Left lobe of liver (tissue), 2 donors: ENCODE data around the gene COQ4. TPM values are rescaled to one million over a fixed set of nuclear protein-coding genes. Genes with fewer than 3 reads are reported as not detected.
"Not testable (repeated sequence)": the region's sequence is repeated elsewhere in the genome, so short reads cannot be mapped to it uniquely, and the experiment has no call there.

Source experiments
- ATAC-seq: fragments of 200-7000 bp; cut with Tn5 transposase; one replicate; pipeline ENCODE4 v1.9.1; 2020; ENCODE audit warnings: mild to moderate bottlenecking, moderate library complexity
- DNase-seq: peaks from one replicate; pipeline ENCODE4 v3.0.0-alpha.2; 2020; ENCODE audit warnings: low spot score
- total RNA-seq: library from RNA; stranded (reverse); gene quantifications from one replicate; pipeline ENCODE4 v1.2.1, GENCODE V29; 2021
- donor health status: DM: no; HTN: no; CAD: no; lungs with moderate emphysema.
- donor health status: DM: no; HTN: yes; CAD: no.

COQ4 gene
- total RNA-seq: 34.2 TPM

DNA sequence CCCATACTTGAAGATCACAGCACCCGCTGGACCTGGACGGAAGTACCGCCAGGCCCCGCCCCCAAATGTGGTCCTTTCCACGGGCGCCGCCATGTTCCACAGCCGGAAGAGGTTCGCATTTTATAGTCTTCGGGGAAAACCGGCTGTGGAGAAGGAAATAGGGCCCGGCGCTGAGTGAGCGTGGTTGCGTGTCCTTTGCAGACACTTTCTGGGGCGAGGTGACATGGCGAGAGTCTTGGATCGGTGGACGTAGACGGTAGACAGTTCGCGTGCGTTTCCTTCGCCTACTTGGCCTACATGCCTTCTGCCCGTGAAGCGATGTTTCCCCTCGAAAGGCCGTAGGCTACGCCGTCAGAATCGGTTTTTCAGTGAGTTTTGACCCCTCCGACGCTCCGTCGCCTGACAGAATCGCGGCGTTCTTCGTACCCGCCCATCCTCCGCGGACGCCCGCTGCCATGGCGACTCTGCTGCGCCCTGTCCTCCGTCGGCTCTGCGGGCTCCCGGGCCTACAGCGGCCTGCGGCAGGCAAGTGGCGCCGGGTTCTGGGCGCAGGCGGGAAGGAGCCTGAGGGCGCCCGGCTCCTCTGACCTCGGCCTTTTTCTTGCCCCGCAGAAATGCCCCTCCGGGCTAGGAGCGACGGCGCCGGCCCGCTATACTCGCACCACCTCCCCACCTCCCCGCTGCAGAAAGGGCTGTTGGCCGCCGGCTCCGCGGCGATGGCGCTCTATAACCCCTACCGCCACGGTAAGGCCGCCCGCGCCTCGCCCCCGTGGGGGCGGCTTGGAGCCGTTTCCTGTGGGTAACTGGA is at the start of gene COQ4, which contains the start of gene TRUB2:
Gene COQ4 (plus strand): TSS at position 436 of the 808 bp plus-strand sequence. CDS start 20 bp downstream, at position 456.
Gene TRUB2 (minus strand): TSS at position 44 of the 808 bp plus-strand sequence. CDS start 39 bp downstream, at position 5.
- ATAC-seq: peak; percentile 95

DNA sequence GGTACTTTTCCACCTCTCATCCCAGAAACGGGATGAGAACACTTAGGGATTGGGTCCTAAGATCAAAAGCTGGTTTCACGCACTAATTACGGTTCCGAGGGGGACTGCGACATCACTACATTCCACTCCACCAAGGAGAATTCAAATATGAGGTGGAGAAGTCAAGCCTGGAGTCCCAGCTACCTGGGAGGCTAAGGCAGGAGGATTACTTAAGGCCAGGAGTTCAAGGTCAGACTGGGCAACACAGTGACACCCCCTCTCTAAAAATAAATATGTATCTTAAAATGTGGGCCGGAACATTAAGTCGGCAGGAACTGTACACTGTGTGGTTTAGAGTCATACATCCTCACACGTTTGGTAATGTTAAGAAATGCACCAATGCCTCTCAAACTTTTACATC is 48.4 kb upstream of the COQ4 start:
- ATAC-seq: no peak
- DNase-seq: no peak

More for the DNA sequence above, at the start of gene COQ4, which contains the start of gene TRUB2:
- peak; percentile 93 for DNase-seq

DNA sequence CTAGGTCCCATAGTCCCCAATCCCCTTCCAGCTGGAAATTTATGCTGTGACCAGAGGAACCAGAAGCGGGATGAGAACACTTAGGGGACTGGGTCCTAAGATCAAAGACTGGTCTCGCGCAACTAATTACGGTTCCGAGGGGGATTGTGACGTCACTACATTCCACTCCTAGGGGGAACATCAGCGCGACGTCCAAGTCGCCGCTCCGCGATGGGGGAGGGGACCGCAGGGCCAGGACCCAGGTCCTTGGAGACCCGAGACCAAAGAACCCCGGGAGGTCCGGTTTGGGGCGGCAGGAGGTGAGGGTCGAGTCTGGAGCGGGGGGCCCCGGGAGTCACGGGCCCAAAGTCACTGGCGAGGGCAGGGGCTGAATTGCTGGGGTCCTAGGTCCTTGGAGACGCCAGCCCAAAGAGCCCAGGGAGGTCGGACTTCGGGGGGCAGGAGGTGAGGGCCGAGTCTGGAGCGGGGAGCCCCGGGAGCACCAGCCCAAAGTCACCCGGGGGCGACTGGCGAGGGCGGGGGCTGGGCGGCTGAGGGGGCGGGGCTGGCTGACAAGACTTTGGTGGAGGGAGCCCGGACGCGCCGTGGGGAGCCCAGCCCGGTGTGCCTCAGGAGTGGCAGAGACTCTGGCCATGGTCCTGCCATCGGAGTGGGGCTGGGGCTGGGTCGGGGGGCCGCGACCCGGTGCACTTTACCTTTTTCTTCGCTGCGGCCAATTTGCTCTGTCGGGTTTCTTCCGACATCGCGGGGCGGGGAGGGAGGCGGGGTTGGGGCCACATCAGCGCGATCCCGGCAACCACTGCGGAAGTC is 47.2 kb upstream of the COQ4 start, which contains the start of gene GOLGA2:
Gene GOLGA2 (minus strand): TSS at position 810 of the 810 bp plus-strand sequence. CDS start 31 bp downstream, at position 779.
- peak; percentile 68 for ATAC-seq
- DNase-seq: no peak

DNA sequence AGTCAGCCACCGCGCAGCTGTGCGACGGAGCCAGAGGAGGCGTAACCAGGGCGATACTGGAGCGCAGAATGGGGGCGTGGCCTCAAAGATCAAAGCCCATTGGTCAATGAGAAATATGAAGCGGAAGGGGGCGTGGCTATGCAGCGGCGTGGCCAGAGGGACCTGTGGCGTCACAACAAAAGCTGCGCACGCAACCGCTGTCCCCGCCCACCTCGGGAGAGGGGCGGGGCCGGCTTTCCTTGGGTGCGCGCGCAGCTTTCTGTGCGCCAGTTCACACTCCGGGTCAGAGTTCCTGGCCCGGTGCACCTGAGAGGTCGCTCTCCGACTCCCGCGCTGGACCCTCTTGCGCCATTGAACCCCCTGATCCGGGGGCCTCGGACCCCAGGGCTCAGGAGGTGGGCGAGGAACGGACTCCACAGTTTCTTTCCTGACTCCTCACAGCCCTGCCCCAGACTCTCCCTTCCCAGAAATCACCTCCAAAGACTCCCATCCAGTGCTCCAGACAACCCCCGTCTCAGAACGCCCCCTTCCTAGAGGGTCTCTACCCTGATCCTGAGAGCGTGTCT is 46.5 kb upstream of the COQ4 start, which contains the start of gene SWI5:
Gene SWI5 (plus strand): TSS at position 269 of the 566 bp plus-strand sequence.
- ATAC-seq (peak; percentile 91), DNase-seq (peak; percentile 100)

DNA sequence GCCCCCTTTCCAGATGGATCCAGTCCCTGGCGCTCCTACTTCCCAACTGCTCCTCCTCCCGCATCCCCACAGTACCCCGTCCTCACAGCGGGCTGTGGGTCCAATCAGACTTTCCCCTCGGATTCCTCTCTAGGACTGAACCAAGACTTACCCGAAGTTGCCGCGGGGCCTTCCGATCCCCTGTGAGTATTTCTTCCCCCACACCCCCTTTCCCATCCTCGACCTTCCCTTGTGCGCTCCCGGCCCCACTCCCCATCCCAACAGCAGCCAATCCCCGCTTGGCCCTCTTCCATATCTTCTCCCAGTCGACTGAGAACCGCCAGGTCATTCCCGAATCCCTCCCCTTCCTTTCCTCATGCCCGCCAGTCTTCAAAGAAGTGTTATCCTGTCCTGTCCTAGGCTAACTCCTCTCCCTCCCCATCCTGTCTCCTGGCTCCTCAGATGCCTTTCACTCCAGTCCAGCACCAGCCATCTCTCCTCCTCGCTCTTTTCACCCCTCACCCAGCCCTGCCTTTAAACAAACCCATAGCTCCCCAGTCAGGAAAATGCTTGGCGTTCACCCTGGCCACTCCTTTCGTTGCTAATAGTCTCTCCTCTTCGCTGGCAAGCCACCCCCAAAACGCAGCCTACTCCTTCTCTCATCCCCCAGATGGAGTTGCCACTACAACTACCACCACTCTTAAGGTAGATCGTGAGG is 45.9 kb upstream of the COQ4 start:
- ATAC-seq: peak; percentile 22
- DNase-seq: peak; percentile 57

DNA sequence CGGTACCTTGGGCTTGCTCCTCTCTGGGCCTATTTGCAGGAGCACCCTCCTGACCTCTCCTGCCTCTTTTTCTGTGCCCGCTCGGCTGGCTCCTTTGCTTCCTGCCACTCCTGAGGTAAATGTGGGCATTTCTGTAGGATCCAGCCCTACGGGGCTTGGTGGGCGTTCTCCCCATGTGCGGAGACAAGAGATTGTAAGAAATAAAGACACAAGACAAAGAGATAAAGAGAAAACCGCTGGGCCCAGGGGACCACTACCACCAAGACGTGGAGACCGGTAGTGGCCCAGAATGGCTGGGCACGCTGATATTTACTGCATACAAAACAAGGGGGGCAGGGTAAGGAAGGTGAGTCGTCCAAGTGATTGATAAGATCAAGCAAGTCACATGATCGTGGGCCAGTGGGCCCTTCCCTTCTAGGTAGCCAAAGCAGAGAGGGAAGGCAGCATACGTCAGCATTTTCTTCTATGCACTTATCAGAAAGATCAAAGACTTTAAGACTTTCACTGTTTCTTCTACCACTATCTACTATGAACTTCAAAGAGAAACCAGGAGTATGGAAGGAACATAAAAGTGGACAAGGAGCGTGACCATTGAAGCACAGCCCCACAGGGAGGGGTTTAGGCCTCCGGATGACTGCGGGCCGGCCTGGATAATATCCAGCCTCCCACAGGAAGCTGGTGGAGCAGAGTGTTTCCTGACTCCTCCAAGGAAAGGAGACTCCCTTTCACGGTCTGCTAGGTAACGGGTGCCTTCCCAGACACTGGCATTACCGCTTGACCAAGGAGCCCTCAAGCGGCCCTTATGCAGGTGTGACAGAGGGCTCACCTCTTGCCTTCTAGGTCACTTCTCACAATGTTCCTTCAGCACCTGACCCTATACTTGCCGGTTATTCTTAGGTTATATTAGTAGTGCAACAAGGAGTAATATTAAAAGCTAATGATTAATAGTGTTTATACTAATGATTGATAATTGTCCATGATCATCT is 43.3 kb upstream of the COQ4 start:
- DNase-seq, ATAC-seq: not testable (repeated sequence)

DNA sequence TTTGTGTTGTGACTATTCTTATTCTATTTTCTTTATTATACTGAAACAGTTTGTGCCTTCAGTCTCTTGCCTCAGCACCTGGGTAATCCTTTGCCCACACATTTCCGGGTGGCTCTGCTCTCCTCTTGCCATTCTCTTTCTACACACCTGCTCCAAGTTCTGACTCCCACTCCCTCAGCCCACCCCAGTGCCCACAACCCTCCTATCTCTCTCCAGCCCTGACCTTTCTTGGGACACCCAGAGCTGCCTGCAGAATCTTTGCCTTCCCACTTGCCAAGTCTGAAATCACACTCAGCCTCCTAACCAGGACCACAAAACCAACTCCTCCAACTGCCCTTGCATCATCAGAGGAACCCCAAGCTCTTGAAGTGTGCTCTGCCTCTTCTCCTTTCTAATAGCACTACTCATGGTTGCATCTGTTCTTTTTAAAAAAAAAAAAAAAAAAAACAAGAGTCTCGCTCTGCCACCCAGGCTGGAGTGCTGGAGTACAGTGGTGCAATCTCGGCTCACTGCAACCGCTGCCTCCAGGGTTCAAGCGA is 42.5 kb upstream of the COQ4 start:
- ATAC-seq (no peak), DNase-seq (no peak)

DNA sequence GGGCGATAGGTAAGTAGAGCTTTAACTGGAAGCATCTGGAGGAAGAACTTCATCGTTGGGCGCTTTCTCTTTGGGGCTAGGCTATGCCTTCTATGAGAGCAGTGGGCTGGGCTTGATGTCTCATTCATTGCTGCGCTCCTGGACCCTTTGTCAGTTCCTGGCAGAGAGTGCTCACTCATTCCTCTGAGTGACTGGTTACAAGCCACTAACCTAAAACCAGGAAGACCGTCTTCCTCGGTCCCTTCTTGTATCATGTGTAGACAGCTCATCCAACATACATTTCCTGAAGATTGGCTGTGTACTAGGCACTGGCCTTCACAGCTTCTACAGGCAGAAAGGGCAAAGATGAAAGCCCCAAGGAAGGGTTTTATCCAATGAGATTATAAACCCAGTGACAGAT is 40.1 kb upstream of the COQ4 start:
- no peak for ATAC-seq
- no peak for DNase-seq

DNA sequence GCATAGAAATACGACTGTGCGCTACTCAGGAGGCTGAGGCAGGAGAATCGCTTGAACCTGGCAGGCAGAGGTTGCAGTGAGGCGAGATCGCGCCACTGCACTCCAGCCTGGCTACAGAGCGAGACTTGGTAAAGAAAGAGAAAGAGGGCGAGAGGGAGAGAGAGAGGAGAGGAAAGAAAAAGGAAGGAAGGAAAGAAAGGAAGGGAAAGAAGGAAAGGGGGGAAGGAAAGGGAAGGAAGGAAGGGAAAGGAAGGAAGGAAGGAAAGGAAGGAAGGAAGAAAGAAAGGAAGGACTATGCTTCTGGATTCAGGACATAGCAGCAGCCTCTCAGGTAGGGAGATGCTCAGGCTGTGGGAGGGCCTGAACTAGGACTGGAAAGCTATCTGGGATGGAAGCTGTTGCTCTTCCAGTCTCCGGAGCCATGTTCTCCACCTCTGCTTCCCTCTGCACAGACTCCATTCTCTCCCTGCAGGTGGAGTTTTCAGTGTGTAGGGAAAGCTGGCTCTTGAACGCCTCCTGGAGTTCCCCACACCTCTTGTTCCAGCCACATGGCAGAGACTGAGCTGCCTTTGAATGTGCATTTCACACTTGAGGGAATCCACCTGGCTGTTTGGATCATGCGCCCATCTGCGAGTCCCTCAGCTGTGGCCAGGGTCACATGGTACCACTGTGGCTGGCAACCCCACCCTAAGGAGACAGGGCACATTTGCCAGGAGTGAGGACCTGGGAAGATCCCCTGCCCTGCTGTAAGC is 37.4 kb upstream of the COQ4 start:
- no peak for DNase-seq

DNA sequence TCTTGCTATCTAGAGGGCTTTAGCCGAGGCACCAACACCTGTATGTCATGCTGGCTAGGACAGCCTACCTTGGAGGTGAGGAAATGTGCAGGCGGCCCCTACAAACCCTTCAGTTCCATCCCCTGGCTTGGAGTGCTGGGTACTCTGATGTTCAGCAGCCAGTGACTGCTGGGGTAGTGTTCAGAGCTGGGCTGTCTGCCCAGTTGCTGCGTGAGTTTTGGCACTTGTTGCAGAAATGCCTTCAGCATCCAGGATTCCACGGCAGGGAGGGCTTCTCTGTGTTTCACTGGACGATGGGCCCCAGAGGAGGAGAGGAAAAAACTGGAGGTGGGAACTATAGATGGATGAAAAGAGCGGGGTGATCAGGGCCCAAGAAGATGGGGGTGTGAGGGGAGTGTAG is 36.2 kb upstream of the COQ4 start:
- ATAC-seq: peak; percentile 49
- no peak for DNase-seq

More for the DNA sequence above, 37.4 kb upstream of the COQ4 start:
- no peak for ATAC-seq

DNA sequence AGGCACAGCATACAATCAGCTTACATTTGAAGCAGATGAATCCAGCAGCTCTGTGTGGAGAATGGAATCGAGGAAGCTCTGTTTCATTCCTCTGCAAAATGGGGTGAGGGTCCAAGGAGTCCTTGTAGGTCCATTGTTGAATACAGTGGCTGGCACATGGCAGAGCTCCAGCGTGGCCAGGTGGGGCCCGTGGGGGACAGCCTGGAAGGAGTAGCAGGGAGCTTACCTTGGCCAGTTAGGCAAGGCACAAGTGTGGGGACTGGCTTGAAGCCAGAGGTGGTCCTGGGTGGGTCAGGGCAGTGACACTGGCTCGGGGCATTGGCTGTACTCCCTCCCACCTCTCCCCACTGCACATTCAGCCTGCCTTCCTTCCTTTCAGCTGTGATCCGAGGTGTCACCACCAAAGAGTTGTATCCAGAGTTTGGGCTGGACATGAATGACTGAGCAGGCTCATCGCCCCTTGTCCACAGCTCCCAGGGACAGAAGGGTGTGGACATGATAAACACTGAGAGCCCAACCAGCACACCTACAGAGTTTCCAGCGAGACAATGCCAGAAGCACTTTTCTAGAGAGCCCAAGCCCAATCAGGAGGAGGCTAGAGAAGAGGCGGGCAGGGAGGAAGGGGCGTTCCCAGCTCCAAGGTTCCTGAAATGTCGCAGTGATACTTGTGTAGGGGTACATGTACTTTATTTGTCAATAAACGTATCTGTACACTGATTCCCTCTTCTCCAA is 34.2 kb upstream of the COQ4 start:
- ATAC-seq: no peak

DNA sequence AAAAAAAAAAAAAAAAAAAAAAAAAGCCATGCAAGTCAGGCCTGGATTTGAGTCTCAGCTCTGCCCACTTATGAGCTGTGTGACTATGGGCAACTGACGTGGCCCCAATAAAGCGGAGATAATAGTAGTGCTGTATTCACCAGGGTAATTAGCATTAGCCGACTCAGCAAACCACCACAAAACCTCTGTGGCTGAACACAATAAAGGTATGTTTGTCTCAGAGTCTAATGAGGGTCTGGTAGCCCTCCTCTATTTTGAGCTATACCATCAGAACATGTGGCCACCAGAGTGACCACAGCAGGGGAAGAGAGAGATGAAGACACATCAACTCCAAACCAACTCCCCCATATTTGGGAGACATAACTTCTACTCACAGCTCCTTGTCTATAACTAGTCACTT is 30.6 kb upstream of the COQ4 start:
- no peak for ATAC-seq
- DNase-seq: no peak

More for the DNA sequence above, 34.2 kb upstream of the COQ4 start:
- DNase-seq: no peak

DNA sequence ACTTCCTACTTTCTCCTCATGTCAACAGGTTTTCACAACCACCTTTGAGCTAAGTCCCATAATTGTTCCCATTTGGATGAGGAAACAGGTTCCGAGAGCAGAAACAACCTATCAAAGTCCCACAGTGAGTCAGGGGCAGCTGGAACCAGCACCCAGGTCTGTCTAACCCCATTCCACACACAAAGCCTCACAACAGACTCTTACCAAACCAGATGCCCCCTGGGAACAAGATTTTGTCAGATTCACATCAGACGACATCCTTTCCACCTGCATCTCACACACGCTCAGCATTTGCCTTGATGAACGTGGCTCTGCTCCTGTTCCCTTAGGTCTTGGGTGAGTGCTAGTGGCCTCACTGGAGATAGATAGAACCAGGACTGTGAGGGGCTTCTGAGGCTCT is 29.5 kb upstream of the COQ4 start:
- ATAC-seq (no peak), DNase-seq (no peak)

DNA sequence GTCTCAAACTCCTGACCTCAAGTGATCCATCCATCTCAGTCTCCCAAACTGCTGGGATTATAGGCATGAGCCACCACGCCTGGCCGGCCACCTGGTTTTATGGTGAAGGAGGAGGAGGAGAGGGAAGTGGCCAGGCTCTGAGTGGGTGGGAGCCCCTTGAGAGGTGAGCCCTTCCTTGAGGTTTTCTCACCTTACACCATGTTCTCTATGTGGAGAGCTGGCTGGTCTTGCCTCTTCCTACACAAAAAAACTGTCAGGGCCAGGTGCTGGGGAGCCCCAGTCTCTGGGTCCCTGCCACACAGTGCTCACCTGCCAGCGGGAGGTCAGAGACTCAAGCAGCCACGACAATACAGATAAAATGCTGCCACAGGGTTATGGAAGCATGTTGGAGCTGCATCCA is 28.5 kb upstream of the COQ4 start:
- DNase-seq: no peak
- ATAC-seq: no peak

DNA sequence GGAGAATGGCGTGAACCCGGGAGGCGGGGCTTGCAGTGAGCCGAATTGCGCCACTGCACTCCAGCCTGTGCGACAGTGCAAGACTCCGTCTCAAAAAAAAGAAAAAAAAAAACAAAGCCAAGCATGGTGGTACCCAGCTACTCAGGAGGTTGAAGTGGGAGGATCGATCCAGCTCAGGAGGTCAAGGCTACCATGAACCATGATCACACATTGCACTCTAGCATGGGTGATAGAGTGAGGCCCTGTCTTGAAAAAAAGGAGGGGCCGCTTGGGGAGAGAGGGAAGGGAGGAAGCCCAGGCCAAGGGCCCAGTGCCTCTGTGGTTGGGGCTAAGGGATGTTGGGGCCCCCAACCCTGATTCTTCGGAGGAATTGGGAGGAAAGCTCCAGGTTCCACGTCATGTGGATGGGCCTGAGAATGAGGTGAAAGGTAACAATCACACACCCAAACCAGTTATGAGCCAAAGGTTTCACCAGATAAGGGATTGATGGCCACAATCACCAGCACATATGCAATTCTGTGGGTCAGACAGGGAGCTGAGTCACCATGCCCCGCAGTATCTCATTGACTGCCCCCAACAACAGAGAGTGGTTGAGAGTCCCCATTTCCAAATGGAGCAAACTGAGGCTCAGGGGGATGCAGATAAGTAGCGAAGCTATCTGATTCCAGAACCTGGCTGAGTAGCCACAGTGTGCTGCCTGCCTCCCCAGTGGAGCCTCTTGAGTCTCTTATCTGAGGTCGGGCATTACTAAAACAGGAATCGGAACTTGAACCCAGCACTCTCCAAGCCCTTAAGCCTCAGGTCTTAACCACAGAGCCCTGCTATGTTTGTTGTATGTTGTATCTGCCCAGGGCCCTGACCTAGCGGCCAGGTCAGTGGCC is 26.1 kb upstream of the COQ4 start:
- peak; percentile 42 for ATAC-seq
- DNase-seq: no peak

DNA sequence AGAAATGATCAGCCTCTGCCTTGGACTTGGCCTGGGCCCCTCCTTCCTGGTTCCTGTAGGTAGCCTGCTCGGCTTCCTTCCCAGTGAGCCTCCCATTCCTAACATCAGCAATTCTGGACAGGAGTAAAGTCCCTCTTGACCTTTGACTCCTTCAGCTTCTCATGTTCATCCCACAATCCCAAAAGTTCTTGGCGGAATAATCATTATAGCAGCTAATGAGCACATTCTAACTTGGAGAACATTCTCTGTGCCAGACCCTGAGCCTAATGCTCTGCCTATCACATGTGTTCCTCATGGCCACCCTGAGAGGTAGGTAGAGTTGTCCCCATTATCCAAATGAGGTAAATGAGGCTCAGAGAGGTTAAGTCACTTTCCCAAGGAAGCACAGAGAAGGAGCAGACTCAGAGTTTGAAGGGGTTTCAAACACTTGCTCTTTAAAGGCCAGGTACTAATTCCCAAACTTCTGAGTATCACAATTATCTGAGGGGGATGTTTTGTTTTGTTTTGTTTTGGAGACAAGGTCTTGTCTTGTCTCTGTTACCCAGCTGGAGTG is 25.3 kb upstream of the COQ4 start:
- DNase-seq: peak; percentile 77
- peak; percentile 75 for ATAC-seq
